Thyroid gland (tissue), 4 donors: ENCODE measurements around the gene GLRA2.

Experiments used
- POLR2A ChIP-seq, 2 donors: fragments of 450-650 bp; IDR thresholded peaks; one replicate each; pipeline ENCODE4 v1.6.1; 2017; ENCODE audit warnings: antibody characterized with exemption in 2 of 2, mild to moderate bottlenecking in 2 of 2, moderate library complexity in 1 of 2
- TF ChIP-seq, protein P1 (sequence below), 6 experiments: fragments of 200-600 bp in 3 of 6; fragments of 450-650 bp in 3 of 6; sonication (generic) in 3 of 6; IDR thresholded peaks; one replicate each; pipeline ENCODE4 v1.5.1; 2016 to 2019; ENCODE audit warnings: antibody characterized with exemption in 6 of 6, mild to moderate bottlenecking in 2 of 6, inconsistent platforms in 1 of 6, moderate library complexity in 1 of 6

- TF ChIP-seq, protein P1, sequence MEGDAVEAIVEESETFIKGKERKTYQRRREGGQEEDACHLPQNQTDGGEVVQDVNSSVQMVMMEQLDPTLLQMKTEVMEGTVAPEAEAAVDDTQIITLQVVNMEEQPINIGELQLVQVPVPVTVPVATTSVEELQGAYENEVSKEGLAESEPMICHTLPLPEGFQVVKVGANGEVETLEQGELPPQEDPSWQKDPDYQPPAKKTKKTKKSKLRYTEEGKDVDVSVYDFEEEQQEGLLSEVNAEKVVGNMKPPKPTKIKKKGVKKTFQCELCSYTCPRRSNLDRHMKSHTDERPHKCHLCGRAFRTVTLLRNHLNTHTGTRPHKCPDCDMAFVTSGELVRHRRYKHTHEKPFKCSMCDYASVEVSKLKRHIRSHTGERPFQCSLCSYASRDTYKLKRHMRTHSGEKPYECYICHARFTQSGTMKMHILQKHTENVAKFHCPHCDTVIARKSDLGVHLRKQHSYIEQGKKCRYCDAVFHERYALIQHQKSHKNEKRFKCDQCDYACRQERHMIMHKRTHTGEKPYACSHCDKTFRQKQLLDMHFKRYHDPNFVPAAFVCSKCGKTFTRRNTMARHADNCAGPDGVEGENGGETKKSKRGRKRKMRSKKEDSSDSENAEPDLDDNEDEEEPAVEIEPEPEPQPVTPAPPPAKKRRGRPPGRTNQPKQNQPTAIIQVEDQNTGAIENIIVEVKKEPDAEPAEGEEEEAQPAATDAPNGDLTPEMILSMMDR (IDR thresholded peaks at IDR 0.05), result no peak
- TF ChIP-seq POLR2A (IDR thresholded peaks at IDR 0.05), result no peak
Observed at GRCh38 chrX:14753441-14753840, 224.1 kb downstream of the GLRA2 start.
